HEK293 (cell line): ENCODE data around the gene WDR77.

ENCODE experiments used
- CTCF ChIA-PET: fragments of 350-600 bp; formaldehyde crosslinking; extraction: SDS; loops from one replicate; lab custom pipeline; 2021; ENCODE audit warnings: antibody characterized with exemption; lab: Yijun Ruan, JAX
- POLR2A ChIA-PET: fragments of 300-600 bp; formaldehyde crosslinking; extraction: SDS; loops from one replicate; lab custom pipeline; 2020; ENCODE audit warnings: antibody characterized with exemption, inconsistent platforms; lab: Yijun Ruan, JAX
- H3K27ac ChIP-seq: fragments of 200-500 bp; sonication (Bioruptor generic); 2 replicates; pipeline ENCODE4 v1.5.1; 2014; ENCODE audit warnings: low read depth, low read length, control low read depth, inconsistent platforms; ENCODE audit errors: extremely low read depth
- H3K36me3 ChIP-seq, 2 experiments: fragments of 200-500 bp in 1 of 2; sonication (Bioruptor generic) in 1 of 2; 1 replicate in 1 of 2; 2 replicates in 1 of 2; pipeline ENCODE4 v1.5.1; 2014 to 2017; ENCODE audit warnings: inconsistent platforms in 2 of 2, low read length in 2 of 2; ENCODE audit not compliant: control insufficient read depth in 2 of 2, insufficient read depth in 1 of 2
- H3K4me1 ChIP-seq: fragments of 200-500 bp; sonication (Bioruptor generic); 2 replicates; pipeline ENCODE4 v1.5.1; 2014; ENCODE audit warnings: mild to moderate bottlenecking, low read length, inconsistent platforms; ENCODE audit not compliant: control insufficient read depth, insufficient read depth
- H3K4me3 ChIP-seq: 2 replicates; pipeline ENCODE4 v1.5.1; 2011; ENCODE audit warnings: low read depth, mild to moderate bottlenecking, control low read depth, low read length, moderate library complexity
- H3K9me3 ChIP-seq: fragments of 200-500 bp; sonication (Bioruptor generic); 2 replicates; pipeline ENCODE4 v1.5.1; 2014; ENCODE audit warnings: low read depth, low read length, inconsistent platforms; ENCODE audit not compliant: control insufficient read depth, insufficient read depth
- GLI4 ChIP-seq: fragments of 450-650 bp; formaldehyde crosslinking; IDR thresholded peaks from 2 replicates; pipeline ENCODE4 v1.5.1; 2016; ENCODE audit warnings: missing biosample characterization, missing genetic modification characterization
- GLIS1 ChIP-seq: fragments of 450-650 bp; formaldehyde crosslinking; IDR thresholded peaks from 2 replicates; pipeline ENCODE4 v1.5.1; 2016; ENCODE audit warnings: missing biosample characterization, missing genetic modification characterization
- WT1 ChIP-seq: fragments of 450-650 bp; formaldehyde crosslinking; IDR thresholded peaks from 2 replicates; pipeline ENCODE4 v1.5.1; 2016; ENCODE audit warnings: missing biosample characterization, missing genetic modification characterization
- ZBTB17 ChIP-seq: fragments of 450-650 bp; formaldehyde crosslinking; IDR thresholded peaks from 2 replicates; pipeline ENCODE4 v1.5.1; 2016; ENCODE audit warnings: missing biosample characterization, missing genetic modification characterization
- ZFP3 ChIP-seq: fragments of 450-650 bp; formaldehyde crosslinking; IDR thresholded peaks from 2 replicates; pipeline ENCODE4 v1.5.1; 2016; ENCODE audit warnings: low read depth, missing biosample characterization, missing genetic modification characterization
- ZFP41 ChIP-seq: fragments of 450-650 bp; formaldehyde crosslinking; IDR thresholded peaks from 2 replicates; pipeline ENCODE4 v1.5.1; 2016; ENCODE audit warnings: missing biosample characterization, missing genetic modification characterization, borderline replicate concordance
- ZFP69B ChIP-seq: fragments of 450-650 bp; formaldehyde crosslinking; IDR thresholded peaks from 2 replicates; pipeline ENCODE4 v1.5.1; 2016; ENCODE audit warnings: missing biosample characterization, missing genetic modification characterization
- ZNF146 ChIP-seq: fragments of 450-650 bp; formaldehyde crosslinking; IDR thresholded peaks from 2 replicates; pipeline ENCODE4 v1.5.1; 2016; ENCODE audit warnings: missing biosample characterization, missing genetic modification characterization
- ZNF175 ChIP-seq: fragments of 450-650 bp; formaldehyde crosslinking; IDR thresholded peaks from 2 replicates; pipeline ENCODE4 v1.5.1; 2016; ENCODE audit warnings: missing biosample characterization, missing genetic modification characterization
- ZNF23 ChIP-seq: fragments of 450-650 bp; formaldehyde crosslinking; IDR thresholded peaks from 2 replicates; pipeline ENCODE4 v1.5.1; 2016; ENCODE audit warnings: missing biosample characterization, missing genetic modification characterization, borderline replicate concordance
- ZNF266 ChIP-seq: fragments of 450-650 bp; formaldehyde crosslinking; IDR thresholded peaks from 2 replicates; pipeline ENCODE4 v1.5.1; 2016; ENCODE audit warnings: missing biosample characterization, missing genetic modification characterization, low read depth
- ZNF423 ChIP-seq: fragments of 450-650 bp; formaldehyde crosslinking; IDR thresholded peaks from 2 replicates; pipeline ENCODE4 v1.5.1; 2016; ENCODE audit warnings: missing biosample characterization, missing genetic modification characterization
- ZNF473 ChIP-seq: fragments of 450-650 bp; formaldehyde crosslinking; IDR thresholded peaks from 2 replicates; pipeline ENCODE4 v1.5.1; 2017; ENCODE audit warnings: missing biosample characterization, missing genetic modification characterization
- ZNF48 ChIP-seq: fragments of 450-650 bp; formaldehyde crosslinking; IDR thresholded peaks from 2 replicates; pipeline ENCODE4 v1.5.1; 2016; ENCODE audit warnings: missing biosample characterization, missing genetic modification characterization
- ZNF514 ChIP-seq: fragments of 450-650 bp; formaldehyde crosslinking; IDR thresholded peaks from 2 replicates; pipeline ENCODE4 v1.5.1; 2016; ENCODE audit warnings: missing biosample characterization, missing genetic modification characterization
- ZNF623 ChIP-seq: fragments of 450-650 bp; formaldehyde crosslinking; IDR thresholded peaks from 2 replicates; pipeline ENCODE4 v1.5.1; 2016; ENCODE audit warnings: missing biosample characterization, missing genetic modification characterization
- ZNF701 ChIP-seq: fragments of 450-650 bp; formaldehyde crosslinking; IDR thresholded peaks from 2 replicates; pipeline ENCODE4 v1.5.1; 2016; ENCODE audit warnings: missing biosample characterization, missing genetic modification characterization
- ZSCAN30 ChIP-seq: fragments of 450-650 bp; IDR thresholded peaks from 2 replicates; pipeline ENCODE4 v1.5.1; 2018; ENCODE audit warnings: missing biosample characterization, mild to moderate bottlenecking, missing genetic modification characterization, moderate library complexity
- ZXDB ChIP-seq: fragments of 450-650 bp; formaldehyde crosslinking; IDR thresholded peaks from 2 replicates; pipeline ENCODE4 v1.5.1; 2016; ENCODE audit warnings: missing biosample characterization, missing genetic modification characterization
- TF ChIP-seq, protein P1 (sequence below): fragments of 450-650 bp; formaldehyde crosslinking; IDR thresholded peaks from 2 replicates; pipeline ENCODE4 v1.5.1; 2016; ENCODE audit warnings: missing biosample characterization, missing genetic modification characterization
- TF ChIP-seq, protein P2 (sequence below): fragments of 450-650 bp; formaldehyde crosslinking; IDR thresholded peaks from 2 replicates; pipeline ENCODE4 v1.5.1; 2016; ENCODE audit warnings: missing biosample characterization, missing genetic modification characterization
- TF ChIP-seq, protein P3 (sequence below): fragments of 450-650 bp; formaldehyde crosslinking; conservative IDR thresholded peaks from 2 replicates; pipeline ENCODE4 v1.5.1; 2016; ENCODE audit warnings: low read depth, missing biosample characterization, missing genetic modification characterization

WDR77 gene

DNA sequence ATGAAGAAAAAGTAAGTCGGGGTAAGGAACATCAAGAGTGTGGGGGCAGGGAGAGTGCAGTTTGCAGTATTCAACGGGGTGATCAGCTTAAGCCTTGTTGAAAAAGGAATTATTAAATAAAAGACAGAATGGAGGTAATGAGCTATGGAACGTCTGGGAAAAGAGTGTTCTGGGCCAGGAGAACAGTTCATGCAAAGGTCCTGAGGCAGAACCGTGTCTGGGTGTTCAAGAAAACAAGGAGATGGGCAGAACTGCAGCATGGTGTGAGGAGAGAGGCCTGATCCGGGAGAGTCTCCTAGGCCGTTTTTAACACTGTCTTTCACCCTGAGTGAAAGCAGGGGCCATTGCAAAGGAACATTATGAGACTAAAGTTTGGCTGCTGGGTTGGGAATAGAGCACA is 41.8 kb downstream of the WDR77 start:
- no peak overlapping the region for H3K4me3 ChIP-seq
- CTCF ChIA-PET: no interaction called here
- H3K36me3 ChIP-seq: no peaks in the 10 kb centered on the region
- TF ChIP-seq ZNF623 (tag by site-specific recombination) (peak; percentile 67), ZFP3 (tag by site-specific recombination) (no peak)
- TF ChIP-seq, all 188 proteins: peak for 1
- no peaks in the 10 kb centered on the region for H3K4me1 ChIP-seq
- no peak overlapping the region for H3K27ac ChIP-seq
- H3K9me3 ChIP-seq: no peaks in the 10 kb centered on the region
- POLR2A ChIA-PET: no interaction called here

DNA sequence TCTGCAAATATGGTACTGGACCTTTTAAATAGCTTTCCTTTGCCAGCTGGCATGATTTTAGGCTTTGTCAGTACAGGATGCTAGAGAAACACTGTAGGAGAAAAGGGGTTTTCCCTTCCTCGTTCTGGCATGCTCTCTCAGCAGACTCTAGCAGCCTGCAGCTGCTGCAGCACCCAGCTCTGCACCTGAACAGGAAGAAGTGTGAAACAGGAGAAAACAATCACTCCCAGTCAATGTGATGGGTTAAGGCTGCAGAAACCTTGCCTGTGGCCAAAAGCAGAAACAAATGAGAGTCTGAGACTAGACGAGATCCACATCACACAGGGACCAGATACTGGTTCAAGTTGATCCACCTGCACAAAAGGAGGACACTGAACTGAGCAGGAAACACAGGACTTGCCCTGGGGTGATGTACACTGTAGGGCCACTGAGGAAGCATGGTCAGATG is 42.7 kb downstream of the WDR77 start:
- CTCF ChIA-PET: no interaction called here
- H3K27ac ChIP-seq: no peak overlapping the region

DNA sequence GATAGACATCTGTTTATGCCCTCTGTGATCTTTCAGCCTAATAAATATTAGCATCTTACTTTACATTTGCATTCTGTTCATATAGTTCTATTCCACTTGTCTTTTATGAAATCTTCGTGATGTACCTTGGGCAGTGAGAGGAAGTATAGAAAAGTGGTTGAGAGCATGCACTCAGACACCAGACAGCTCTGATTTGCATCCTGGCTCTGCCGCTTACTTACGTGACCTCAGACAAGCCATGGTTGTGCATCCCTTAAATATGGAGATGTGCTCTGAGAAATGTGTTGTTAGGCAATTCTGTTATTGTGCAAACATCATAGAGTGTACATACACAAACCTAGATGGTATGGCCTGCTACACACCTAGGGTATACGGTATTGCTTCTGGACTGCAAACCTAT is 44.5 kb downstream of the WDR77 start:
- ChIA-PET POLR2A (no interaction called here), CTCF (interaction anchor here (1.1 to 1.5 kb wide), 2 partner anchors 176 to 183 kb away, joined by 4 to 7 read pairs; no protein-coding TSS in a partner anchor)
- TF ChIP-seq ZXDB (no peak), ZNF175 (tag by site-specific recombination) (no peak), ZNF146 (no peak)
- Histone ChIP-seq H3K27ac (no peak overlapping the region), H3K9me3 (no peaks in the 10 kb centered on the region), H3K4me1 (no peaks in the 10 kb centered on the region), H3K36me3 (no peaks in the 10 kb centered on the region), H3K4me3 (no peak overlapping the region)

More for the DNA sequence above, 42.7 kb downstream of the WDR77 start:
- no peaks in the 10 kb centered on the region for H3K36me3 ChIP-seq
- TF ChIP-seq ZNF23 (tag by site-specific recombination): no peak
- peak; percentile 43; the same call in 1 of the 2 replicates for TF ChIP-seq ZBTB17 (tag by site-specific recombination)
- H3K9me3 ChIP-seq: no peaks in the 10 kb centered on the region
- POLR2A ChIA-PET: no interaction called here
- H3K4me1 ChIP-seq: no peaks in the 10 kb centered on the region
- H3K4me3 ChIP-seq: no peak overlapping the region

DNA sequence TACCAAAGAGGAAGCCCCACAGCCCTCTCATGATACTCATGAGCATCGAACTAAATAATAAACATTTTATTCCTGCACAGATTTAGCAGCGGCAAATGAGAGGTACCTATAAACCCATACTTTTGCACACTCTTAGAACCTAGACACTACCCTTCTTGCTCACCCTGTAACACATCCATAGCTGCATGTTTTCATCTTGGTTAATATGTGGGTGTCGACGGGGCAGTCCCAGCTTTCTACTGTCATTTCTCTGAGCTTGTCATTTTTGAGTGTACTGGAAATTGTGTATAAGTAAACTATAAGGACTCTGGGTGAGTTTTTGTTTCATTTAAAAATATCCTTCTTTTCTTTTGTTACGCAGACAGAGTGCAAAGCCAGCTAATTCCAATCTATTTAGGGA is 47.0 kb downstream of the WDR77 start:
- H3K36me3 ChIP-seq: no peaks in the 10 kb centered on the region
- ChIA-PET CTCF (interaction anchor here (1.3 to 4.4 kb wide), 2 partner anchors 100 to 181 kb away, joined by 4 to 115 read pairs; no protein-coding TSS in a partner anchor), POLR2A (no interaction called here)
- H3K4me3 ChIP-seq: no peak overlapping the region
- TF ChIP-seq GLI4 (tag by site-specific recombination) (no peak), ZNF473 (tag by site-specific recombination) (no peak), GLIS1 (tag by site-specific recombination) (no peak), ZSCAN30 (tag by site-specific recombination) (no peak), ZNF423 (no peak), ZNF266 (tag by site-specific recombination) (no peak), ZFP41 (tag by site-specific recombination) (no peak), ZFP69B (tag by site-specific recombination) (no peak), ZNF701 (tag by site-specific recombination) (no peak), ZNF514 (no peak), WT1 (tag by site-specific recombination) (no peak), ZNF48 (no peak)
- TF ChIP-seq, protein P1, sequence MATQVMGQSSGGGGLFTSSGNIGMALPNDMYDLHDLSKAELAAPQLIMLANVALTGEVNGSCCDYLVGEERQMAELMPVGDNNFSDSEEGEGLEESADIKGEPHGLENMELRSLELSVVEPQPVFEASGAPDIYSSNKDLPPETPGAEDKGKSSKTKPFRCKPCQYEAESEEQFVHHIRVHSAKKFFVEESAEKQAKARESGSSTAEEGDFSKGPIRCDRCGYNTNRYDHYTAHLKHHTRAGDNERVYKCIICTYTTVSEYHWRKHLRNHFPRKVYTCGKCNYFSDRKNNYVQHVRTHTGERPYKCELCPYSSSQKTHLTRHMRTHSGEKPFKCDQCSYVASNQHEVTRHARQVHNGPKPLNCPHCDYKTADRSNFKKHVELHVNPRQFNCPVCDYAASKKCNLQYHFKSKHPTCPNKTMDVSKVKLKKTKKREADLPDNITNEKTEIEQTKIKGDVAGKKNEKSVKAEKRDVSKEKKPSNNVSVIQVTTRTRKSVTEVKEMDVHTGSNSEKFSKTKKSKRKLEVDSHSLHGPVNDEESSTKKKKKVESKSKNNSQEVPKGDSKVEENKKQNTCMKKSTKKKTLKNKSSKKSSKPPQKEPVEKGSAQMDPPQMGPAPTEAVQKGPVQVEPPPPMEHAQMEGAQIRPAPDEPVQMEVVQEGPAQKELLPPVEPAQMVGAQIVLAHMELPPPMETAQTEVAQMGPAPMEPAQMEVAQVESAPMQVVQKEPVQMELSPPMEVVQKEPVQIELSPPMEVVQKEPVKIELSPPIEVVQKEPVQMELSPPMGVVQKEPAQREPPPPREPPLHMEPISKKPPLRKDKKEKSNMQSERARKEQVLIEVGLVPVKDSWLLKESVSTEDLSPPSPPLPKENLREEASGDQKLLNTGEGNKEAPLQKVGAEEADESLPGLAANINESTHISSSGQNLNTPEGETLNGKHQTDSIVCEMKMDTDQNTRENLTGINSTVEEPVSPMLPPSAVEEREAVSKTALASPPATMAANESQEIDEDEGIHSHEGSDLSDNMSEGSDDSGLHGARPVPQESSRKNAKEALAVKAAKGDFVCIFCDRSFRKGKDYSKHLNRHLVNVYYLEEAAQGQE (tag by site-specific recombination): no peak
- TF ChIP-seq, protein P2, sequence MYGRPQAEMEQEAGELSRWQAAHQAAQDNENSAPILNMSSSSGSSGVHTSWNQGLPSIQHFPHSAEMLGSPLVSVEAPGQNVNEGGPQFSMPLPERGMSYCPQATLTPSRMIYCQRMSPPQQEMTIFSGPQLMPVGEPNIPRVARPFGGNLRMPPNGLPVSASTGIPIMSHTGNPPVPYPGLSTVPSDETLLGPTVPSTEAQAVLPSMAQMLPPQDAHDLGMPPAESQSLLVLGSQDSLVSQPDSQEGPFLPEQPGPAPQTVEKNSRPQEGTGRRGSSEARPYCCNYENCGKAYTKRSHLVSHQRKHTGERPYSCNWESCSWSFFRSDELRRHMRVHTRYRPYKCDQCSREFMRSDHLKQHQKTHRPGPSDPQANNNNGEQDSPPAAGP (tag by site-specific recombination): no peak
- TF ChIP-seq, protein P3, sequence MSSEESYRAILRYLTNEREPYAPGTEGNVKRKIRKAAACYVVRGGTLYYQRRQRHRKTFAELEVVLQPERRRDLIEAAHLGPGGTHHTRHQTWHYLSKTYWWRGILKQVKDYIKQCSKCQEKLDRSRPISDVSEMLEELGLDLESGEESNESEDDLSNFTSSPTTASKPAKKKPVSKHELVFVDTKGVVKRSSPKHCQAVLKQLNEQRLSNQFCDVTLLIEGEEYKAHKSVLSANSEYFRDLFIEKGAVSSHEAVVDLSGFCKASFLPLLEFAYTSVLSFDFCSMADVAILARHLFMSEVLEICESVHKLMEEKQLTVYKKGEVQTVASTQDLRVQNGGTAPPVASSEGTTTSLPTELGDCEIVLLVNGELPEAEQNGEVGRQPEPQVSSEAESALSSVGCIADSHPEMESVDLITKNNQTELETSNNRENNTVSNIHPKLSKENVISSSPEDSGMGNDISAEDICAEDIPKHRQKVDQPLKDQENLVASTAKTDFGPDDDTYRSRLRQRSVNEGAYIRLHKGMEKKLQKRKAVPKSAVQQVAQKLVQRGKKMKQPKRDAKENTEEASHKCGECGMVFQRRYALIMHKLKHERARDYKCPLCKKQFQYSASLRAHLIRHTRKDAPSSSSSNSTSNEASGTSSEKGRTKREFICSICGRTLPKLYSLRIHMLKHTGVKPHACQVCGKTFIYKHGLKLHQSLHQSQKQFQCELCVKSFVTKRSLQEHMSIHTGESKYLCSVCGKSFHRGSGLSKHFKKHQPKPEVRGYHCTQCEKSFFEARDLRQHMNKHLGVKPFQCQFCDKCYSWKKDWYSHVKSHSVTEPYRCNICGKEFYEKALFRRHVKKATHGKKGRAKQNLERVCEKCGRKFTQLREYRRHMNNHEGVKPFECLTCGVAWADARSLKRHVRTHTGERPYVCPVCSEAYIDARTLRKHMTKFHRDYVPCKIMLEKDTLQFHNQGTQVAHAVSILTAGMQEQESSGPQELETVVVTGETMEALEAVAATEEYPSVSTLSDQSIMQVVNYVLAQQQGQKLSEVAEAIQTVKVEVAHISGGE (tag by site-specific recombination): no peak
- TF ChIP-seq, all 188 proteins: peak for 0
- Histone ChIP-seq H3K27ac (no peak overlapping the region), H3K4me1 (no peaks in the 10 kb centered on the region), H3K9me3 (no peaks in the 10 kb centered on the region)
